Measurements from ENCODE around the gene ACSBG1. TPM values are rescaled to one million over a fixed set of nuclear protein-coding genes. Genes with fewer than 3 reads are reported as not detected.

Gene ACSBG1
- total and polyA plus RNA-seq, 2 of the 8 experiments (the other 6 are each of a cell fraction or from before 2014, with no cell fraction given) = 5.4 to 7.1 TPM

- no peak for TF ChIP-seq ATF2 (IDR thresholded peaks at IDR 0.05; ENCODE audit: low read length)
- no peak for TF ChIP-seq MAFK (IDR thresholded peaks at IDR 0.05; ENCODE audit: low read depth, low read length)
- TF ChIP-seq TEAD4 (IDR thresholded peaks at IDR 0.05; ENCODE audit: low read depth, low read length) = no peak
- TF ChIP-seq CTCF (IDR thresholded peaks at IDR 0.05; ENCODE audit: control extremely low read depth in 1 of 3, insufficient read depth in 1 of 3, low read depth in 1 of 3, low read length in 3 of 3) = peak in 1 of 3 experiments; percentile 2; a peak in 1 of 4 replicates
- no peak for TF ChIP-seq KDM5A (IDR thresholded peaks at IDR 0.05; ENCODE audit: low read length)
- TF ChIP-seq HDAC6 (IDR thresholded peaks at IDR 0.05; ENCODE audit: low read depth, low read length) = no peak
- 0 out of 2 replicates have a peak, but pooled peaks have one; percentile 17 for TF ChIP-seq CREB1 (IDR thresholded peaks at IDR 0.05)
- peak; percentile 66; the same call in 1 of the 2 replicates for TF ChIP-seq TBP (IDR thresholded peaks at IDR 0.05; ENCODE audit: low read depth, low read length)
- TF ChIP-seq, protein P1, sequence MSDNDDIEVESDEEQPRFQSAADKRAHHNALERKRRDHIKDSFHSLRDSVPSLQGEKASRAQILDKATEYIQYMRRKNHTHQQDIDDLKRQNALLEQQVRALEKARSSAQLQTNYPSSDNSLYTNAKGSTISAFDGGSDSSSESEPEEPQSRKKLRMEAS (IDR thresholded peaks at IDR 0.05) = peak; percentile 85
- peak; percentile 5; the same call in 1 of the 2 replicates for TF ChIP-seq SUZ12 (IDR thresholded peaks at IDR 0.05; ENCODE audit: low read length)
- TF ChIP-seq ASH2L (IDR thresholded peaks at IDR 0.05; ENCODE audit: low read length) = peak; percentile 52
- no peak for TF ChIP-seq RNF2 (IDR thresholded peaks at IDR 0.05; ENCODE audit: borderline replicate concordance, low read depth, low read length, missing control alignments, poor library complexity, severe bottlenecking)
- TF ChIP-seq CHD2 (IDR thresholded peaks at IDR 0.05; ENCODE audit: low read length) = no peak
- TF ChIP-seq EGR1 (IDR thresholded peaks at IDR 0.05; ENCODE audit: borderline replicate concordance, low read depth, low read length) = no peak
- no peak for TF ChIP-seq NRF1 (IDR thresholded peaks at IDR 0.05; ENCODE audit: low read depth, low read length)
- TF ChIP-seq E2F6 (IDR thresholded peaks at IDR 0.05) = peak; percentile 93
- TF ChIP-seq SP1 (IDR thresholded peaks at IDR 0.05; ENCODE audit: low read depth, low read length) = no peak
- no peak for TF ChIP-seq BACH1 (IDR thresholded peaks at IDR 0.05; ENCODE audit: low read length)
- TF ChIP-seq RFX5 (IDR thresholded peaks at IDR 0.05; ENCODE audit: borderline replicate concordance, low read depth, low read length) = no peak
These were observed 30.2 kb upstream of the ACSBG1 start, which contains the start of gene DNAJA4 (continued) for GRCh38 chr15:78264304-78265136.

Data from H1 (cell line).